GM19193 (cell line): ENCODE measurements around the gene ESR1.

Source experiments
- POLR2A ChIP-seq: IDR thresholded peaks from 4 replicates; pipeline ENCODE4 v1.6.1; 2011; ENCODE audit not compliant: insufficient read depth, insufficient read length; ENCODE audit errors: extremely low read depth

ESR1 gene

DNA sequence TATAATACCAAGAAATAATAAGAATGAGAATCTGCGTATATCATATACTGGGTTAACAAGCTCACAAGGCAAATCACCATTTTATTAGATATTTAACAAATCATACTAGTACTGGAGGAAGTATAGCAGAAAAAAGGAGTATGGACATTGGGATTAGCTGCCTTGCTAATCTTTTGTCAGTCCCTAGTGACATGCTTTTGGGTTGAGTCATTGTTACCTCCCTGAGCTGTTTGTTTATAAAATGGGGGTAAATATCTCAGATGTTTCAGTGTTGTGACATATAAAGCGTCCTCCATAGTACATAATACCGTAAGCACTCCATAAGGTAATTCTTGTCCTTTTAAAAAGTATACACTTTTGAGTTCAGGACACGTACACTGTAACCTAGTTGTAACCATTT, 107.0 kb downstream of the ESR1 start:
- no peak for TF ChIP-seq POLR2A

DNA sequence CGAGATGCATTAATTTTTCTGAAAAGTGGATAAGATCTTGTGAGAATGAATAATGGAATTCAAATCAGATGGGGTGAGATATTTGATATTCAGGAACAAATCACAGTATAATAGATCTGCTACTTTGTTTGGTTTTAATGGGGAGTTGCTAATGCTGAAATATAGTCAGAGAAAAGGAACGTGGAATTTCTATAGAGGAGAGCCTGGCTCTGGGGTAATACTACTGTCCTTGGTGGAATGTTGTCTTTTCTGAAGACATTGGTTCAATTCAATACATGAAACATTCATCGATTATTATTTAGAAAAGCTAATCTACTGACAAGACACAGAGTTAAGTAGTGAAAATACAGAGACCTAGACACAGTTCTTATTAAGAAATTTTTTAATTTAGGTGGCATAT, 108.6 kb downstream of the ESR1 start:
- TF ChIP-seq POLR2A = no peak

DNA sequence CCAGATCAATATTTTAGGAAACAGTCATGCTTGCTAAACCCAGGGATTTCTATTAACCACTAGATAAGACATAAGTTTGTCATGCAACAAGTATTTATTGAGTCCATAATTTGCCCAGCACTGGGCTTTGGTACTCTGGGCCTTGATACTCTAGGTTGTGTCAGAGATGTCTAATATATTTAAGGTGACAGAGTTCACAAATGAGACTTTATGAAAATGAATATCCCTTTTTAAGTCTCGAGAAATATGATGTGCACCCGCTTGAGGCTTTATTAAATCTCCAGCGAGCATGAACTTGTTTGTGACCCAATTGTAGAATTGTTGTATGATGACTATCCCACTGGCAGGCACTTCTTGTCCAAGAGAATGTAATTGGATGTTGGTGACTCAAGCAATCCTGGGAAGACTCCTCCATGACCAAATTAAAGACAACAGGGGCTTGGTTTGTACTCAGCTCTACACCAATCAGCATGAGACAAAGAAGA, 109.2 kb downstream of the ESR1 start:
- no peak for TF ChIP-seq POLR2A

DNA sequence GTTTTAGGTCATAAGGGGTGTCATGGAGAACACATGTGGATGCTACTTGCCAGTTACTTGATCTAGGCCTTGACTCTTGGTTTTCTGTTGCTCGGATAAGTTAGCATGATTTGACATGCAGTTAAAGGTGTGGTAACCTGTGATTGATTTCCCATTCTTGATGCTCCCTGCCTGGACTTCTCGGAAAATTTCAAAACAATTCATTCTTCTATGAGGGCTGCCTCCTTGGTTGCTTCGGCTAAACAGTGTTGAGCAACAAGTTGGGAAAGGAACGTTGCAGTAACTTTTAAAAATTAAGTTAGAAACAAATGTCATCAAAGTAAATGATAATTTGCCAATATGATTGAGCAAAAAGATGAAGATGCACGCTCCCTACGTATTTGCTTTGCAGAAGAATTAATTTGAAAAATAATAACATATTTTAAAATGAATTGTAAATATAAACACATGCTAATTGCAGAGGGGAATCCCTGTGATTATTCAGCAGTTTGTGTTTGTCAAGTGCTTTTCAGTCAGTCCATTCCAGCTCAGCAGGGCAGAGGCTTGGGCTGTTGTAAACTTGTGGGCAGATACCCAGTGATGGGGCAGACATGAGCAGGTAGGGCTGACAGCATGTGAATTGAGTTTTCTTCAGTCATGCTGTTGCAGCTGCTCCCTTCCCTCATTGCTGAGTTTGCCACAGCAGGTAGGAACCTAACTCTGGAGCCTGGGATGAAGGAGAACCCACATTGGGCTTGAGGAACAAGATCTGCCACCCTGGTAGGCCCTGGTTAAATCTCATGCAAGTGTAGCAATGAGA, 110.2 kb downstream of the ESR1 start:
- TF ChIP-seq POLR2A = no peak

DNA sequence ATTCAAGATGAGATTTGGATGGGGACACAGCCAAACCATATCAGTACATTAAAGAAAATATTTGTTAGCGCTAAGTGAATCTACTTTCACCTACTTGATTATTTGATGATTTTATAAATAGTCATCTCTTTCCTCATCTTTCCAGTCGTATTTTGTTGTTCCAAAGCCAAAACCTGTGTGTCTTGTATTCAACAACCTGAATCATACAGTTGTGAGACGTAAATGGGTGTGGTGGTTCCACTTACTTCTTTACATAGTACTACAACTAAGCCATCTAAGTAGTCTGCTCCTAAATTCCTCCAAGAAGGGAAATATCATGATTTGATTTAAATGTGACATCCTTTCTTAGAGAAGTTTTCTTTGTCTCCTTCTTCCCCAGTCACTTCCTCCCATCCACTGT, 132.8 kb downstream of the ESR1 start:
- TF ChIP-seq POLR2A = no peak

DNA sequence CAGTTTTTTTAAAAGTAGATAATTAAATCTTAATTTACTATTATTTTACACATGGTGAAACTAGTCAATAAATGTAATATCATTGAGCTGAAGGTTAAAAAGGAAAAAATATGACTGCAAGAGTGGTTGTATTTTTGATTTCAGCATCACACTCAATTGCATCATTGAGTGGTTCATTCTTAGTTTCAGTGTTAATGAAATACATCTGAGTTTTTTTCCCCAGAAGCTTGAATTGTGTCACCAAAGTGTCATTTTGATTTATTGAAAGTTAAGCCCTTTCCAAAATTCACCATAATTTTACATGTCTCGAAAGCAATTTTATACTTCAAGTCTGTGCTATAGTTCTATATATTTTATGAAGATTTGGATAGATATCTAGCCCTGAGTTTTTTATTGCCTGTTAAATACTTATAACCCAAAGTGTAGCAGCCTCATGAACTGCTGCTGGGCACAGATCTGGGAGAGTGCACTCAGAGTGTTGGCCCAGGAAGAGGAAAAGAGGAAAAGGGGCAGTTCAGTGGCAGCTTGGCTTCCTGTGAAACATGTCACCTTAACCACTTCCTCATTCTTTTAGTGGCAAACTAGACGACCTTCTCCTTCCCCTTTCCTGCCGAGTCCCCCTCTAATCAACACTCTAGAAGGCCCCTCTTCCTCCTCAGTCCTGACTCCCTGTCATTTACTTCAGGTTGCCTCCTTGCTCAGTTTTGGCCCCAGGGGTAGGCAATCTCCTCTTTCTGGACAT, 140.7 kb downstream of the ESR1 start:
- no peak for TF ChIP-seq POLR2A

DNA sequence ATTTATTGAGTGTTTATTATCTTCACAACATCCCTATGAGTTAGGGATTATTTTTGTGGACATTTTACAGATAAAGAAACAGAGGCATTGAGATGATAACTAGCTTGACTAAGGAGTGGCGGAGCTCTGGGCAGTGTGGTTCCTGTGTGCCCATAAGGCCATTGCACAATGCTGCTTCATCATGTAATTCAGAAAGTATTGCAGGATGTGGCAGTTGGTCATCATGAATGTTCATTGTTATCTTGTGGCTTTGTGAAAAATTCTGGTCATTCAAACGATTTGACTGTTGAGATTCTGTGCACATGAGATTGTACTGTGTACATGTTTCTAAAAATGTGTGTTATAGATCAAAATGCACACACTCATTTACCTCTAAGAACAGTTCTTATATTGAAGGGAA, 150.8 kb downstream of the ESR1 start:
- no peak for TF ChIP-seq POLR2A

DNA sequence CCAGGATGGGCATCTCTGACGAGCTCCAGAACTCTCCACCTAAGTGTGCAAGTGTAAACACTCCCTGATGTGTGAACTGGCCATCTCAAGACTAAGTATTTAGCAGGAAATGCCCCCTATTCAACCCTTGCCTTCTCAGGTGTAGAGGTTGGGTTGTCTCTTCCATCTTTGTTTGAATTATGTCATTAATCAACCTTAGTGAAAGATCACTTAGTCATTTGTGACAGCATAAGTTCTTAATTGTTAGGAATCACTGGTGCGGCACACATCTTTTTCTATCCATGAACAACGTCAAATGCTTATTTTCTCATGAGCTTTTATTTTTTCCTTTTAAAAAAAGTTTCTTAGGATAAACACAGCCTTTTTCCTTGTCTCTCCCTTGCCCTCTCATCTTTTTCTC, 151.6 kb downstream of the ESR1 start:
- TF ChIP-seq POLR2A = no peak

DNA sequence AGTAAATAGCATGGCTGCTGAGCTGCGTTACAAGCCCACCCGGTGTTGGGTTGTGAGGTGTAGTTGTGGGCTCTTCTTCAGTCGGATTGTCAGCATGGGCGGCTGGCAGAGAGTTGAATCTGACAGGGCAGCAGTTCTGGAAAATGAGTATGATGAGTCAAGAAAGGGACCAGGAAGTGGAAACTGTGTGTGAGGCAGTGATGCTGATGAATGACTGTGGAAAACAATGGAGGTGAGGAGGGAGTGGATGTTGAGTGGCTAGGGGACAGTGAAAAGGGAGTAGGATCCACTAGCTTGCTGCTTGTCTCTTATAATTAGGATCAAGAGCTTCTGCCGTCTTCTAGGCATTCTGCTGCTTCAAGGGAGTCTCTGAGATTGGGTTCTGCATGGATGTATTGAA, 154.3 kb downstream of the ESR1 start:
- TF ChIP-seq POLR2A = no peak

DNA sequence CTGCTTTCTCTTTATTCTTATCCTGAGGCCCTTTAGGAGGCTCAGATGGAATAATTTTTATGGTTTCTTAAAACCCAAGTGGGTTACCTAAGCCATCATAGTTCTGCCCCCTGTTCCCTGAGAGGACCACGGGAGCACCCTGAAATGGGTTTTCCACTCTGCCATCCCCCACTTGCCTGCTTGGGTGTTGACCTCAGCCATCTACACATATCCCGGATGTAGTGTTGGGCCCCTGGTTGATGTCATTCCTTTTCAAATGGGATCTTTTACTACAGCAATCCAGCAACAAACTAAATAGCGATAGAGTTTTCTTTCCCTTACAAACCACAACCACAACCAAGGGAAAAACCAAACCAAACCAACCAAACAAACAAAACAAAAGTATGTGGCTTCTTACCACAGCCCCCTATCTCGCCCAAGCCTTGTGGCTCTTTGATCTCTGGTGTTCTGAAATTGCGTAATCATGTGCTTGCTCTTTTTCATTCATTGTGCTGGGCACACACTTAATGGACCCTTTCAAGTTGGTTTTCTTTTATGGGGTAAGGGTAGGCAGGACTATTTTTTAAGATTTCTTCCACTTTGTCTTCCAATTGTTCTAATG, 154.9 kb downstream of the ESR1 start:
- TF ChIP-seq POLR2A = no peak

DNA sequence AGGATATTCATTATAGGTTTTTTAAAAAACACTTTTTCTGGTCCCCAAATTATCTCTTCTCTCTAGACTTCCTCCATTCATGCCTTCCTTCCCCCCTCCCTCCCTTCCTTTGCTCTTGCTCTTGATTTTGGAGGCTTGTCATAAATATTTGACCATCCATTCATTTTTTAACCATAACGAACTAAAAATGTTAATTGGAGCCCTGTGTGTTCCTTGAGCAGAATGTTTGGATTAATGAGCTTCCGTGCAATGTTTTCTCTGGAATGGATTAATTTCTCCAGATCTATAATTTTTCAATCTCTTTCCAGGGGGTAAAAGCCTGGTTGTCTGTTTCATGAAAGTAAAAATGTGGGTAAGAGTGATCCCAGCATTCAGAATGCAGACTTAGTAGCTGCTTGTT, 155.5 kb downstream of the ESR1 start:
- no peak for TF ChIP-seq POLR2A

DNA sequence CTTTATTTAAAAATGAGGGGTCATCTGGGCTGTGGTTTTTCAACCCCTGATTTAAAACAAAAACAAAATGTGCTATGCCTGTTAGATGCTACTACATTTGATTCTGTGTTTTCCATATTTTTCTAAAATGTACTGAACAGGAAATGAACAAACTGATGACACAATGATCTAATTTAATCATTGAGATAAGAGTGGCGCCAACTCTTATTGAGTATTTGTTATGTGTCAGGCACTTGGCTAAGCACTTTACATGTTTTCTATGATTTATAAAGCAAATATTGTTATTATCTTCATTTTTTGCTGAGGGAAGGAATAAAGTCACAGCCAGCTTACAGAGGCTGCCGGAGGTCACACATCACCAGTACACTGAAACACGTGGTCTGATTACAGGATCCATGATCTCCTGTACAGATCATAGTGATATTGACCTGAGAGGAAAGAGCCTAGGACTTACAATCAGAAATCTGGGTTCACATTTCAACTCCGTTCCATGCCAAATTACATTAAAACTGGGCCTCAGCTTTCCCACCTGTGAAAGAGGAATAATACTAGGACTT, 166.7 kb downstream of the ESR1 start:
- TF ChIP-seq POLR2A = no peak

DNA sequence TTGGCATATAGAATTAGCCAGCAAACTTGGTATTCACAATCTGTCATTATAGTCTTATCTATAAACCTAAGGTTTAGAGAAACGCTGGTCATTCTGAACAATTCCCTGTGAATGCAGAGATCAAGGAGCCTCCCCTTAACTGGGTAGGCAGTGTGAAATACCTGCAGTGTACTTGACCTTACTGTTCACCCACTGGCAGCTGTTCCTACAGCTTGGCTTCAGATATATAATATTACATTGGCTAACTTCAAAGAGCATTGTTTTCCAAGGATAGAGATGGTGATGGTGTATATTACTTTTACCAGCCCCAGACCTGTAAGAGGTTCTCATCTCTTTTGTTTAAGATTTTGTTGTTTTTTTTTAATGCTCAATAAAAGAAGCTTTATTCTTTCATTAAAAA, 168.3 kb downstream of the ESR1 start:
- no peak for TF ChIP-seq POLR2A

DNA sequence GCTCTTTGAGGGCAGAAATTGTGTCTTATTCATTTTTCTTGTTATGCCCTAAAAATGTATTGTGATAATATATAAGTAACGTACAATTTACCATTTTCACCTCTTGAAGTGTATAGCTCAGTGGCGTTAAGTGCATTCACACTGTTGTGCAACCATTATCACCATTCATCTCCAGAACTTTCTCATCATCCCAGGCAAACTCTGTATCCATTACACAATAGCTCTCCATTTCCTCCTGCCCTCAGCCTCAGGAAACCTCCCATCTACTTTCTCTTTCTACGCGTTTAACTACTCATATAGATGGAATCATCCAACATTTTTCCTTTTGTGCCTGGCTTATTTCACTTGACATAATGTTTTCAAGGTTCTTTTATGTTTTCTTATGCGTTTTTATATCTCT, 184.6 kb downstream of the ESR1 start:
- no peak for TF ChIP-seq POLR2A

DNA sequence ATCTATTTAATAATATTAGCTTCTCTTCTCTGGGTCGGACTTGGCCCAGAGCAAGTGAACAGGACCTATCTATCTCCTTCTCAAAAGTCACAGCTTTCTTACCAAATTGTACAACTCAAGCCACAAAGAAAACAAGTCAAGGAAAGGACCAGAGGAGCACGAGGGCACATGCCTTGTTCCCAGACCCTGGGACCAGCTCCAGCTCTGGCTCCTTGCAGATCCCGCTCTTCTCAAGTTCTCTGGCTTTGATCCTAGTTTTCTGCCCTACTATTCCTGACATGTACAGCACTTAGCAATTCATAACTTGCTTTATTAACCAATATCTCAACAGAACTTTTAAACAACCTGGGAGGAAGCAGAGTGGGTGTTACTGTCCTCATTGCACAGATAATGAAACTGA, 185.9 kb downstream of the ESR1 start:
- TF ChIP-seq POLR2A = no peak
